Amygdala (tissue), 56 donors: ENCODE results near the gene APBA2.

Experiments
- DNase-seq, 56 donors: peaks; one replicate each; lab custom pipeline; 2025; lab: John Stamatoyannopoulos, UW

The APBA2 gene

DNA sequence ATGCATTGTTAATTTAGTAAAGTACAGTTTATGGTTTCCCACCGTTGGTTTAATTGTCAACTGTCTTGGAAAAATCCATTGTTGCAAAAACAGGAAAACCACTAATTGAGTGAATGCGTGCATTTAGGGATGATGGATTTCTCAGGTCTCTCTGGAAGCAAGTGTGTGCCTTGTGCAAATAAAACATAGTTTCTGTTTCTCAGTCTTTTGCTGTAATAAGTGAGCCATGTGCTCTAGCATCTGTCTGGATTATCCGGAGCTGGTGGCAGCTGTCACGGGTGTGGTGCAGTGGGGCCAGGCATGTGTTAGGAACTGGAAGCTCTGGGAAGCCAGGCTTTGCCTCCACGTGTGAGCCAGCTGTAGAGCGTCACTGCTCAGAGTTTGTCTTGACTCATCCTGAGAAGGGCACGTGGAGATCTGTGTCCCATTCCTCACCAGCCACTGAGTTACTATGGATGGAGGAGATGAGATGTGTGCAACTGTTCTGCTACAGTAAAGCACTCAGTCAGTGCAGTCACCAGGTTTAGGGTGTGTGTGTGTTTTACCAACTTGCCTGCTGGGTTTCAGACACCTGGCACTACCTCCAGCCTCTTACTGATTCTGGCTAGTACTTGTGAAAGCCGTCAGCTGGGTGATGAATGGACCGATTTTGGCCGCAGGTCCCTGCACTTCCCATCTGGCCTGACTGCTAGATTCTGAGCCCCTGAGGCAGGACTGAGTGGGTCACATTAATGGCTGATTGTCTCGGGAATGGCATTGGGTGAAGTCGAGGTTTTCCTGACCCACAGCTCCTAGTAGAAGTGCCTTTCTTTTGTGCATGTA is 7.2 kb downstream of the APBA2 start:
- DNase-seq: no peak

- no peak for DNase-seq
These were observed 8.9 kb downstream of the APBA2 start for GRCh38 chr15:28894631-28895030.

DNA sequence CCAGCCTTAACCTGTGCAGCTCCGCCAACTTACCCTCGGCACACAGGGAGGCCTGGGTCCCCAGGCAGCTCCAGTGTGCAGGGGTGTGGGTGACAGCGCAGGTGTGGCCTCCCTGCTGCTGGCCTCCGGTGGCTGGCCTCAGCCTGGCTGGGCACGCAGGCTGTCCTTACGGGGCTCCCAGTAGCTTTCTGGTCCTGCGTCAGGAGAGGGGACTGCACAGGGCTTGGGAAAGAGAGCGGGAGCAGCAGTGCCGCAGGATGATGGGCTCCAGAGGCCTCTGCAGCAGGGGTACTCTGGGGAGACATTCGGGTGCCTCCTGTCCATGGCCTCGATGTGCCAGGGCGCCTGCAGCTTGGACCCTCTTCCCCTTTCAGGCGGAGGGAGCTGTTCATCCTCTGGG is 9.4 kb downstream of the APBA2 start:
- DNase-seq: no peak

DNA sequence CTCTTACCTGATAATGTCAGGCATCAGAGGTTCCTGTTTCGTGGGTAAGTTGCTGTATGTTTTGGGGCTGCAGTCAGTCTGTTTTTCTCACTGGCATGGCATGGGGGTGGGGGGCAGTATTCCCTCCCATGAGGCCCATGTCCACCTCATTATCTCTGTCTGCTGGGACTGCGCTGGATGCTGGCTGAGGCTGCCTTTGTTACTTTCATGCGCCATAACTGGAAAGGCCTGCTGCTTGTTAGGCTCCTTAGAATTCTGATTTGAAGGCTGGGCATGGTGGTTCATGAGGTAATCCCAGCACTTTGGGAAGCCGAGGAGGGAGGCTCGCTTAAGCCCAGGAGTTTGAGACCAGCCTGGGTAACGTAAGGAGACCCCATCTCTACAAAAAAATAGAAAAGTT is 9.8 kb downstream of the APBA2 start:
- DNase-seq: no peak

DNA sequence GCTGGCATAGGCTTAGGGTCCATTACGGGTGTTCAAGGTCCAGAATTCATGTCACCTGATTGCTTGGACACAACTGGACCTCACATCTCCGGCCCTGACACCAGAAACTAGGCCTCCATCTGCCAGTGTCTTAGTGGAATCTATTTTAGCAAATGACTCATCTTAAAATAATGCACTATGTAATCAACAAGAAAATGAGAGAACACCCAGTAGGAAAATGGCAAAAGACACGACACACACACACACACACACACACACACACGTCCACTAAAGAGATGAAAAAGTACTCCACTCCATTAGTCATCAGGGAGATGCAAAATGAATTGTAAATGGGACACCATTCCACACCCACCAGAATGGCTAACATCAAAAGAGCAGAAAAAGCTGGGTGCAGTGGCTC is 11.2 kb downstream of the APBA2 start:
- DNase-seq: peak in 1 of 56 donors; percentile 26

DNA sequence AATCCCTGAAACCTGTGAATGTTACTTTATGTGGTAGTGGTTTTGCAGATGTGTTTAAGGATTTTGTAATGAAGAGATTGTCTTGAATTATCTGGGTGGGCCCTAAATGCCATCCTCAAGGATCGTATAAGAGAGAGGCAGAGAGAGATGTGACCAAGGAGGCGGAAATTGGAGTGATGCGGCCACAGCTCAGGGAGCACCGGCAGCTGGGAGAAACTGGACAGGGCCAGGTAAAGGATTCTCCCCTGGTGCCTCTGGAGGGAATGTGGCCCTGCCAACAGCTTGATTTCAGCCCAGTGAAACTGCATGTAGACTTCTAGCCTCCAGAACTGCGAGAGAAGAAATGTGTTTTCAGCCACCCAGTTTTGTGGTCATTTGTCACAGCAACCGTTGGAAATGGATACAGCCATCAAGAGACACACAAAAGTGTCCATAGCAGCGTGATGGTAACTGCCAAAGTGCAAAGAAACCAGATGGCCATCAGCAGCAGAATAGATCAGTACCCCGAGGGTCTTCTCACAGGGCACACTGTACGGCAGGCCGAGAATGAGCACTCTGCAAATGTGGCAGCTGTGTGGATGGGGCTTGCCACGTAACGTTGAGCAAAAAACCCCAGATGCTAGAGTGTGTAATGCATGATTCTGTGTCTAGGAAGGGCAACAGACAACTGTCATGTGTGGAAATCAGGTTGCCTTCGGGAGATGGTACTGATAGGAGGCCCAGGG is 12.2 kb downstream of the APBA2 start:
- no peak for DNase-seq

- DNase-seq: no peak
These were observed 13.4 kb downstream of the APBA2 start for GRCh38 chr15:28899061-28899738.

GRCh38 chr15:28900041-28900891 is 14.5 kb downstream of the APBA2 start:
- DNase-seq: no peak

GRCh38 chr15:28900892-28901586 is 15.3 kb downstream of the APBA2 start:
- no peak for DNase-seq

DNA sequence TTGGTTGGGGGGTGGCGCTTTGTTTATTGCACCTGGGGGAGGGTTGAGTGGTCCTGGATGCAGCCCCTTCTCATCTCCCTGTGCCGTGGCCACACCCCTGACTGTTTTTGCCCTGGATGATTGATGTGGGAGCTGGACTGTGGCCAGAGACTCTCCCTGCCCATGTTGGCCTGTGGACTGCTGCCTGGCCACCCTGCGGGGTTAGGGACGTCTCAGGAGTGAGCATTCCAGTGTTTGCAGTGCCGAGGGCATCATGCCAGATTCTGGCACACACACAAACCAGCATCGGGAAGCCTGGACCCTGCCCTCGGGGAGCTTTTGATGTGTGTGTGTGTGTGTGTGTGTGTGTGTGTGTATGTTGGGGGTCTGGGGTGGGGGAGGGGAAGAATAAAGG is 15.8 kb downstream of the APBA2 start:
- DNase-seq: no peak

DNA sequence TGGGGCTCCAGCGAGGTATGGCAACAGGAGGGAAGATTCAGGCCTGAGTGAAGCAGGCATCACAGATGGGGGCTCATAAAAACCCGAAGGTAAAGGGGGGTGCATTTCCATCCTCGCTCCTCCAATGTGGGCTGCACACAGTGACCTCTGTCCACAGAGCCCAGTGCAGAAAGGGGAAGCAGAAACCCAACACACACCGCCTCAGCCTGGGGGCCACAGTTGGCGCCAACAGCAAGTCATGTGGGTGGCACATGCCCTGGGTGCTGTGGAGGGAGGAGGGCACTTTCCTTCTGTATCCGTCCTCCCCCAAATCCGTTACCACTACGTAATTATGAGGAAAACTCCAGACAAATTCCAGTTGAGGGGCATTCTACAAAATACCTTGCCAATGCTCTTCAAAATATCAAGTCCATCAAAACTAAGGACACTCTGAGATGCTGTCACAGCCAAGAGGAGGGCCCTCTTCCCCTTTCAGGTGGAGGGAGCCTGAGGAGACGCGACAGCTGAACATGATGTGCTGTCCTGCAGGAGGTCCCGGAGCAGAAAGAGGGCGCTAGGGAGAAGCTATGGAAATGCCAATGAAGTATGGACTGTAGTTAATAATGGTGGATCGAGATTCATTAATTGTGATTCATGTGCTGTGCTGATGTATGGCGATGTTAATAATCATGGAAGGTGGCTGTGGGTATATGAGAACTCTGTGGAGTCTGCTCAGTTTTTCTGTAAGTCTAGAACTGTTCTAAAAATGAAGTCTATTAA is 16.4 kb downstream of the APBA2 start:
- DNase-seq: peak in 3 of 56 donors; percentile 19 to 27 (median 23)

- no peak for DNase-seq
These were observed 17.1 kb downstream of the APBA2 start for GRCh38 chr15:28902856-28903255.

GRCh38 chr15:28903555-28903954 is 17.8 kb downstream of the APBA2 start:
- no peak for DNase-seq

- no peak for DNase-seq
These were observed 18.2 kb downstream of the APBA2 start for GRCh38 chr15:28904003-28904402.

- peak in 23 of 56 donors; percentile 15 to 71 (median 35) for DNase-seq
These were observed 19.0 kb downstream of the APBA2 start for GRCh38 chr15:28904541-28905315.

DNA sequence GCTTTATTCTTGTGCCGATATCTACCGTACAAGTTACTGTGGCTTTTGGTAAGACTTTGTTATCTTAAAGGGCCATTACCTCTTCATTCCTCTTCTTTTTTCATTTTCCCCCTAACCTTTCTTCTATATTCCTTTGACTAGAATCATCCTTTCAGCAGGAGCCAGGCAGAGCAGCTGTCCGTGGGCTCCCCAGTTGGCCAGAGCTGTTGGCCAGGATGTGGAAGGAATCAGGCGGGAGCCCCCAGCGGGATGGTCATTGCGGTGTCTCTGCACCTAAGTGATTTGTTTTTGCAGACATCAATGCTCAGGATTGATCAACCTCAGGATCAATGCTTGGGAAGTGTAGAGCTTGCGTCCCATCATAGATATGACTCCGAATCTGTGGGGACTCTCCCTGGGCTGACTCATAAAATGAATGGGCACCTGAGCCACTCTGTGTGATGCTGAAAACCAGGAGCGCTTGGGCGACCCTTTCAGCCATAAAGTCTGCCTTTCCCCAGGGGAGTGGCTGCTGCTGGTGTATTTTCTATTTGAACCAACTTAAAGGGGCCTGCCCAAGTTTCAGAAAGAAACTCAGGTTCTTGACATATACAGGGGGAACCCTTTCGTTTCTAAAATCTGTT is 21.7 kb downstream of the APBA2 start:
- DNase-seq: no peak

DNA sequence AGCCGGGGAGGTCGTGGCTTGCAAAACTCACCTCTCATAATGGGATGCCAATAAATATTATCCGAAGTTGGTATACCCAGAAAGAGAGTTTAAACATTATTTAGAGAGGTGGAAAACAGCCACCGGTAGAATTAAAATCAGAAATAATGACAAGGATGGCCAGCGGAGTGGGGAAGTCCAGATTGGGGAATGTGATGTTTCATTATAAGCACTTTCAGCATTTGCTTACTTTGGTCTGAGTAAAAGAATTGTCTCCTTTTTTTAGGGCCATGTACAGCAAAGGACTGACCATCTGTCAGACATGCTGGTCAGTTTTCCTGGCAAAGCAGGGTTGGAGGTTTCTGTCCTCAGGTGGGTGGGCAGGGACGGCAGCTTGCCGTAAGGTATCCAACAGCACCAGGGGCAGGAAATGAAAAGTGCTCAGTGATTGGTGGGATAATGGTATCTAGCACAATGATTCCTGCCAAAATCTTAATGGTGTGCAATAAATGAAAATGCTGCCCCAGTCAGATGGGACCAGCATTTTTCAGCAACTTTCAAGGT is 24.3 kb downstream of the APBA2 start:
- no peak for DNase-seq
